ENCODE data around the gene GJB3.

Gene GJB3

GRCh38 chr1:34778381-34778780 is 2.6 kb upstream of the GJB3 start:
- Histone ChIP-seq H3K9me3 (ENCODE audit: low read length) (no peaks in the 10 kb centered on the region), H3K27me3 (ENCODE audit: control insufficient read depth in 1 of 2, insufficient read depth in 2 of 2, low read length in 2 of 2) (peaks cover 19 to 44% of the 10 kb centered on the region in 2 donors), H3K27ac (ENCODE audit: low read depth, low read length) (no peak overlapping the region), H3K4me3 (ENCODE audit: low read depth in 1 of 2, low read length in 2 of 2) (no peak overlapping the region), H3K4me1 (ENCODE audit: insufficient read depth, low read length) (no peaks in the 10 kb centered on the region), H3K36me3 (ENCODE audit: insufficient read depth, low read length) (no peaks in the 10 kb centered on the region), H3K9ac (ENCODE audit: low read length) (no peak overlapping the region)

- no peak overlapping the region for H3K4me3 ChIP-seq (ENCODE audit: low read depth in 1 of 2, low read length in 2 of 2)
- no peak overlapping the region for H3K27ac ChIP-seq (ENCODE audit: low read depth, low read length)
- H3K9ac ChIP-seq (ENCODE audit: low read length): no peak overlapping the region
- H3K36me3 ChIP-seq (ENCODE audit: insufficient read depth, low read length): no peaks in the 10 kb centered on the region
- peaks cover 19 to 44% of the 10 kb centered on the region in 2 donors for H3K27me3 ChIP-seq (ENCODE audit: control insufficient read depth in 1 of 2, insufficient read depth in 2 of 2, low read length in 2 of 2)
- no peaks in the 10 kb centered on the region for H3K9me3 ChIP-seq (ENCODE audit: low read length)
- no peaks in the 10 kb centered on the region for H3K4me1 ChIP-seq (ENCODE audit: insufficient read depth, low read length)
Measured at GRCh38 chr1:34779005-34779404, 2.0 kb upstream of the GJB3 start.

- H3K27ac ChIP-seq (ENCODE audit: low read depth, low read length): no peak overlapping the region
- H3K27me3 ChIP-seq (ENCODE audit: control insufficient read depth in 1 of 2, insufficient read depth in 2 of 2, low read length in 2 of 2): peaks cover 19 to 44% of the 10 kb centered on the region in 2 donors
- no peaks in the 10 kb centered on the region for H3K9me3 ChIP-seq (ENCODE audit: low read length)
Measured at GRCh38 chr1:34779526-34779925, 1.5 kb upstream of the GJB3 start.

DNA sequence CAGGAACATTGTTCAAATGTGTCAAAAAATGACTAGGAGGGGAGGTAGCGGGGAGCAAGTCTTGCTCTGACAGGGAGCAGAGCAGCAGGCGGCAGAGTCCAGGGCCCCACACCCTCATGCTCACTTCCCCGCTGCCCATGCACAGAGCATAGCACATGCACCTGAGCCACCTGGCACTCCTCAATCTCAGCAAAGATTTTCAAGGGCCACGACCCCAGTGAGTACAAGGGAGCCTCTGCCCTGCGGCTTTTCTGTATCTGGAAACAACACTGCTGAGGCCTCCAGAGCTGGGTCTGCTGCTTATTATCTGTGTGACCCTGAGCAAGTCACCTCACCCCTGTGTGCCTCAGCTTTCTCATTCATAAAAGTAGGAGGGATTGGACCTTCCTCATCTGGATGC is 1.1 kb upstream of the GJB3 start:
- Histone ChIP-seq H3K9me3 (ENCODE audit: low read length) (no peaks in the 10 kb centered on the region), H3K27me3 (ENCODE audit: control insufficient read depth in 1 of 2, insufficient read depth in 2 of 2, low read length in 2 of 2) (peaks cover 19 to 44% of the 10 kb centered on the region in 2 donors), H3K9ac (ENCODE audit: low read length) (no peak overlapping the region), H3K4me1 (ENCODE audit: insufficient read depth, low read length) (no peaks in the 10 kb centered on the region), H3K27ac (ENCODE audit: low read depth, low read length) (no peak overlapping the region), H3K4me3 (ENCODE audit: low read depth in 1 of 2, low read length in 2 of 2) (no peak overlapping the region), H3K36me3 (ENCODE audit: insufficient read depth, low read length) (no peaks in the 10 kb centered on the region)

More at GRCh38 chr1:34779526-34779925, 1.5 kb upstream of the GJB3 start:
- H3K9ac ChIP-seq (ENCODE audit: low read length): no peak overlapping the region
- H3K4me3 ChIP-seq (ENCODE audit: low read depth in 1 of 2, low read length in 2 of 2): no peak overlapping the region
- no peaks in the 10 kb centered on the region for H3K36me3 ChIP-seq (ENCODE audit: insufficient read depth, low read length)
- no peaks in the 10 kb centered on the region for H3K4me1 ChIP-seq (ENCODE audit: insufficient read depth, low read length)

- no peak overlapping the region for H3K4me3 ChIP-seq (ENCODE audit: low read depth in 1 of 2, low read length in 2 of 2)
- no peaks in the 10 kb centered on the region for H3K9me3 ChIP-seq (ENCODE audit: low read length)
- no peak overlapping the region for H3K27ac ChIP-seq (ENCODE audit: low read depth, low read length)
- no peaks in the 10 kb centered on the region for H3K36me3 ChIP-seq (ENCODE audit: insufficient read depth, low read length)
- H3K4me1 ChIP-seq (ENCODE audit: insufficient read depth, low read length): no peaks in the 10 kb centered on the region
- no peak overlapping the region for H3K9ac ChIP-seq (ENCODE audit: low read length)
- H3K27me3 ChIP-seq (ENCODE audit: control insufficient read depth in 1 of 2, insufficient read depth in 2 of 2, low read length in 2 of 2): peaks cover 19 to 44% of the 10 kb centered on the region in 2 donors
Measured at GRCh38 chr1:34780528-34780927, 486 bp upstream of the GJB3 start.

DNA sequence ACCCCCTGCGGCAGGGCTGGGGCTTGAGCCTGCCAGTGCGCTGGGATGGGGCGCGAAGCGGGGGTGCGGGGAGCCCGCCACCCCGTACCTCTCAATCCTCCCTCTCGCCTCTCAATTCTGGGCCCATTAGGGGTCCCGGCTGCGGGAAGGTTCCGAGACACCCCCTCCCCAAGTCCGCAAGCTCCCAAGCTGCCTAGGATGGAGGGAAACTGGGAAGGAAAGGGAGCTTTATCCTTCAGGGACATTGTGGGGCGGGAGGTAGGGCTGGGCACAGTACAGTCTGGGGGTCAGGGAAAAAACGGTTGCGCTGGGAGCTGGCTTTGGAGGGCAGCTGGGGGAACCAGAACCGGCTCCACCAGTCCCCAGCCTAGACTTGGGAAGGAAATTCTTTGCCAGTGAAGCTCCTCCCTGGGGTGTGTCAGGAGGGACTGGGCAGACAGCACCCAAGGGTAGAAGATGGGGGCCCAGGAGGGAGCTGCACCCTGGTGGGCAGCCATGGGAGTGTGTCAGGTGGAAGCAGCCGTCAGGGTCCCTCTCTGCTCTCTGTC is 904 bp downstream of the GJB3 start:
- H3K4me3 ChIP-seq (ENCODE audit: low read depth in 1 of 2, low read length in 2 of 2): no peak overlapping the region
- no peaks in the 10 kb centered on the region for H3K9me3 ChIP-seq (ENCODE audit: low read length)
- no peaks in the 10 kb centered on the region for H3K4me1 ChIP-seq (ENCODE audit: insufficient read depth, low read length)
- H3K27me3 ChIP-seq (ENCODE audit: control insufficient read depth in 1 of 2, insufficient read depth in 2 of 2, low read length in 2 of 2): peaks cover 19 to 41% of the 10 kb centered on the region in 2 donors
- no peak overlapping the region for H3K27ac ChIP-seq (ENCODE audit: low read depth, low read length)
- no peak overlapping the region for H3K9ac ChIP-seq (ENCODE audit: low read length)
- H3K36me3 ChIP-seq (ENCODE audit: insufficient read depth, low read length): no peaks in the 10 kb centered on the region

DNA sequence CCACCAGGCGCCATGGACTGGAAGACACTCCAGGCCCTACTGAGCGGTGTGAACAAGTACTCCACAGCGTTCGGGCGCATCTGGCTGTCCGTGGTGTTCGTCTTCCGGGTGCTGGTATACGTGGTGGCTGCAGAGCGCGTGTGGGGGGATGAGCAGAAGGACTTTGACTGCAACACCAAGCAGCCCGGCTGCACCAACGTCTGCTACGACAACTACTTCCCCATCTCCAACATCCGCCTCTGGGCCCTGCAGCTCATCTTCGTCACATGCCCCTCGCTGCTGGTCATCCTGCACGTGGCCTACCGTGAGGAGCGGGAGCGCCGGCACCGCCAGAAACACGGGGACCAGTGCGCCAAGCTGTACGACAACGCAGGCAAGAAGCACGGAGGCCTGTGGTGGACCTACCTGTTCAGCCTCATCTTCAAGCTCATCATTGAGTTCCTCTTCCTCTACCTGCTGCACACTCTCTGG is 3.8 kb downstream of the GJB3 start:
- no peaks in the 10 kb centered on the region for H3K9me3 ChIP-seq (ENCODE audit: low read length)
- H3K36me3 ChIP-seq (ENCODE audit: insufficient read depth, low read length): no peaks in the 10 kb centered on the region
- H3K4me1 ChIP-seq (ENCODE audit: insufficient read depth, low read length): no peaks in the 10 kb centered on the region
- no peak overlapping the region for H3K4me3 ChIP-seq (ENCODE audit: low read depth in 1 of 2, low read length in 2 of 2)
- peaks cover 19 to 34% of the 10 kb centered on the region in 2 donors for H3K27me3 ChIP-seq (ENCODE audit: control insufficient read depth in 1 of 2, insufficient read depth in 2 of 2, low read length in 2 of 2)
- no peak overlapping the region for H3K27ac ChIP-seq (ENCODE audit: low read depth, low read length)
- H3K9ac ChIP-seq (ENCODE audit: low read length): no peak overlapping the region

DNA sequence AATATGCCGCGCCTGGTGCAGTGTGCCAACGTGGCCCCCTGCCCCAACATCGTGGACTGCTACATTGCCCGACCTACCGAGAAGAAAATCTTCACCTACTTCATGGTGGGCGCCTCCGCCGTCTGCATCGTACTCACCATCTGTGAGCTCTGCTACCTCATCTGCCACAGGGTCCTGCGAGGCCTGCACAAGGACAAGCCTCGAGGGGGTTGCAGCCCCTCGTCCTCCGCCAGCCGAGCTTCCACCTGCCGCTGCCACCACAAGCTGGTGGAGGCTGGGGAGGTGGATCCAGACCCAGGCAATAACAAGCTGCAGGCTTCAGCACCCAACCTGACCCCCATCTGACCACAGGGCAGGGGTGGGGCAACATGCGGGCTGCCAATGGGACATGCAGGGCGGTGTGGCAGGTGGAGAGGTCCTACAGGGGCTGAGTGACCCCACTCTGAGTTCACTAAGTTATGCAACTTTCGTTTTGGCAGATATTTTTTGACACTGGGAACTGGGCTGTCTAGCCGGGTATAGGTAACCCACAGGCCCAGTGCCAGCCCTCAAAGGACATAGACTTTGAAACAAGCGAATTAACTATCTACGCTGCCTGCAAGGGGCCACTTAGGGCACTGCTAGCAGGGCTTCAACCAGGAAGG is 4.3 kb downstream of the GJB3 start:
- no peak overlapping the region for H3K9ac ChIP-seq (ENCODE audit: low read length)
- H3K27ac ChIP-seq (ENCODE audit: low read depth, low read length): no peak overlapping the region
- H3K36me3 ChIP-seq (ENCODE audit: insufficient read depth, low read length): no peaks in the 10 kb centered on the region
- no peaks in the 10 kb centered on the region for H3K9me3 ChIP-seq (ENCODE audit: low read length)
- H3K4me1 ChIP-seq (ENCODE audit: insufficient read depth, low read length): no peaks in the 10 kb centered on the region
- peaks cover 15 to 29% of the 10 kb centered on the region in 2 donors for H3K27me3 ChIP-seq (ENCODE audit: control insufficient read depth in 1 of 2, insufficient read depth in 2 of 2, low read length in 2 of 2)
- no peak overlapping the region for H3K4me3 ChIP-seq (ENCODE audit: low read depth in 1 of 2, low read length in 2 of 2)

DNA sequence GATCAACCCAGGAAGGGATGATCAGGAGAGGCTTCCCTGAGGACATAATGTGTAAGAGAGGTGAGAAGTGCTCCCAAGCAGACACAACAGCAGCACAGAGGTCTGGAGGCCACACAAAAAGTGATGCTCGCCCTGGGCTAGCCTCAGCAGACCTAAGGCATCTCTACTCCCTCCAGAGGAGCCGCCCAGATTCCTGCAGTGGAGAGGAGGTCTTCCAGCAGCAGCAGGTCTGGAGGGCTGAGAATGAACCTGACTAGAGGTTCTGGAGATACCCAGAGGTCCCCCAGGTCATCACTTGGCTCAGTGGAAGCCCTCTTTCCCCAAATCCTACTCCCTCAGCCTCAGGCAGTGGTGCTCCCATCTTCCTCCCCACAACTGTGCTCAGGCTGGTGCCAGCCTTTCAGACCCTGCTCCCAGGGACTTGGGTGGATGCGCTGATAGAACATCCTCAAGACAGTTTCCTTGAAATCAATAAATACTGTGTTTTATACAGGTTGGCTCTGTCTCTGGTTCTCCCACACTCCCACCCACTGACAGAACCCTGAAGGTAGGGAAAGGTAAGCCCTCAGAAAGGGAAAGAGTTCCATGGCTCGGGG is 5.0 kb downstream of the GJB3 start:
- H3K9me3 ChIP-seq (ENCODE audit: low read length): no peaks in the 10 kb centered on the region
- no peaks in the 10 kb centered on the region for H3K4me1 ChIP-seq (ENCODE audit: insufficient read depth, low read length)
- H3K27me3 ChIP-seq (ENCODE audit: control insufficient read depth in 1 of 2, insufficient read depth in 2 of 2, low read length in 2 of 2): peaks cover 9 to 22% of the 10 kb centered on the region in 2 donors
- no peaks in the 10 kb centered on the region for H3K36me3 ChIP-seq (ENCODE audit: insufficient read depth, low read length)
- no peak overlapping the region for H3K4me3 ChIP-seq (ENCODE audit: low read depth in 1 of 2, low read length in 2 of 2)
- no peak overlapping the region for H3K9ac ChIP-seq (ENCODE audit: low read length)
- no peak overlapping the region for H3K27ac ChIP-seq (ENCODE audit: low read depth, low read length)

DNA sequence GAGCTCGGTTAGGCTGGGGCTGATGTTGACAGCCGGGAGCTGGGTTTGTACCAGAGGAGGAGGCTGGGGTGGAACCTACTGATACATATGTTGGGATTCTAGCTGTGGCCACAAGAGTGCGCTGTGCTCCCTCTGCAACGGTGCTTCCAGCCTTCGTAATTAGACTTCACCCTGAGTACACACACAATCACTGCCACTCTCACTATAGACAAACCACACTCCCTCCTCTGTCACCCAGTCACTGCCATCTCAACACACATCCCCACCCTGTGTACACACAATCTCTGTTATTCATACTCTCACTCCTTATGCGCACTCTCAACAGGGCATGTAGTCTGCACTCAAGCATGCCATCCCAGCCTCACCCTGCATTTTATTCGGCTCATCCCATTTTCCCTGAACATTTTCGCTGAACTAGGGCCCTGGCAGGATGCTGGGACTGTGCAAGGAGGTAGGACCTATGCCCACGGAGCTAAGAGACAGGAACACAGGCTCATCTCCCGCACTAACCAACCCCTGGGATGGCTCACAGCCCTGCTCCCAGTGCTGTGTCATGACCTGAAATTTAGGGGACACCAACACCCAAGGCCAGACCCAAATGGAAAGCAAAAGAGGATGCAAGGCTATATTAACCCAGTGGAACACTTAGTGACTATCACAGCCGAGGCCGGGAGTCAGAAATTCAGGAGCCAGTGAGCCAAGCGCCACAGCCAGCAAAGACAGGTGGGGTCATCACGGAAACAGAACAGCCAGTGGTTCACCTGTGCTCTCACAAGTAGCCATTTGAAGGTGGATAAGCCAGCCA is 5.7 kb downstream of the GJB3 start:
- Histone ChIP-seq H3K4me1 (ENCODE audit: insufficient read depth, low read length) (no peaks in the 10 kb centered on the region), H3K27me3 (ENCODE audit: control insufficient read depth in 1 of 2, insufficient read depth in 2 of 2, low read length in 2 of 2) (peaks cover 9 to 15% of the 10 kb centered on the region in 2 donors), H3K36me3 (ENCODE audit: insufficient read depth, low read length) (no peaks in the 10 kb centered on the region), H3K4me3 (ENCODE audit: low read depth in 1 of 2, low read length in 2 of 2) (no peak overlapping the region), H3K9ac (ENCODE audit: low read length) (no peak overlapping the region), H3K27ac (ENCODE audit: low read depth, low read length) (no peak overlapping the region), H3K9me3 (ENCODE audit: low read length) (no peaks in the 10 kb centered on the region)

Measured in muscle layer of colon (tissue), 2 donors.